ENCODE data around the gene SPRED1.
A peak's percentile ranks its signal among the peaks of the same experiment; 100 is the strongest.

The SPRED1 gene

GRCh38 chr15:38349251-38349650 is 96.6 kb downstream of the SPRED1 start:
- DNase-seq (ENCODE audit: low read depth in 1 of 2, low spot score in 1 of 2), result no peak

GRCh38 chr15:38351466-38351865 is 98.8 kb downstream of the SPRED1 start:
- DNase-seq (ENCODE audit: low read depth in 1 of 2, low spot score in 1 of 2), result no peak

DNA sequence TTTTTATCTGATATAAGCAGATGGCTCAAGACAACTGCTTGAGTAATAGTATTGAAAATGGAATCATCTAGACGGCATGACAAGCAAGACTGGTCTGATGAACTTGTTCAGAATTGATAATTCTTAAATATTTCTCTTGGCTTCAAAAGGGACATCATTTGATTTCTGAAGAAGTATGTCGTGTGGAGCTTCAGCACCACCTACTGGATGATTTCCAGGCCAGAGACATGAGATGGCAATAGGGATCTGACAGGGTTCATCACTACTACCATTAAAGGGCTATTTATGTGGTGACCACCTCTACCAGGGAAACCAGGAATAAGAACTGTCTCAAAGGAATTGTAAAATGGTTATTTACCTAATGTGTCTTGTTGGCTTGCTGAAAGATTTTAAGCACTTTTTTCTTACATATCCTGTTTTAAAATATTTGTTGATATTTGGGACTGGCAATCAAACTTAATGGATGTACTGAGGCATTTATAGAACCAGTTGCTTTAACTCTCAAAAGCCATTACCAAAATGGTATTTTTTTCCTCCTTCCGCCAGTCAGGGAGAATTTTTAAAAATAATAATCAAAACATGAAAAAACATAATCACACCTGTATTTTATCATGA is 101.8 kb downstream of the SPRED1 start:
- peak; percentile 4 to 18 for DNase-seq (ENCODE audit: low read depth in 1 of 2, low spot score in 1 of 2)

- no peak for DNase-seq (ENCODE audit: low read depth in 1 of 2, low spot score in 1 of 2)
Measured at GRCh38 chr15:38362355-38362754, 109.7 kb downstream of the SPRED1 start.

DNA sequence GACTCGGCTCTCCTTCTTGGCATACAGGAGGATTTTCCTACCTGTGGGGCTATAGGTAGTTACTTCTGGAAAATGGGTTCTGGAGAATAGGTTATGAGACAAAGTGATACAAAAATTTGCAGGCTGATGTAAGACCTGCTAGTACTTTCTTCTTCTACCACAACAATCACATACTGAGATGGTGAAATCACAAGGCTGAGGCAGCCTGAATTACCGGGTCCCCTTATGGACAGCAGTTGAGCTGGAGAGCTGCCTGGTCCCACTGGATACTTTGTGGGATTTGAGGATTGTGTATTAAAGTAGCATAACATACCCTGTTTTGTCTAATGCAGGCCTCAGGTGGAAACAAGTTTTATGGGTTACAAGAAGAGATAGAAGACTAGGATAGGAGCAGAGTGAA is 114.8 kb downstream of the SPRED1 start:
- no peak for DNase-seq (ENCODE audit: low read depth in 1 of 2, low spot score in 1 of 2)

GRCh38 chr15:38369936-38370478 is 117.4 kb downstream of the SPRED1 start:
- DNase-seq (ENCODE audit: low read depth in 1 of 2, low spot score in 1 of 2), result no peak

DNA sequence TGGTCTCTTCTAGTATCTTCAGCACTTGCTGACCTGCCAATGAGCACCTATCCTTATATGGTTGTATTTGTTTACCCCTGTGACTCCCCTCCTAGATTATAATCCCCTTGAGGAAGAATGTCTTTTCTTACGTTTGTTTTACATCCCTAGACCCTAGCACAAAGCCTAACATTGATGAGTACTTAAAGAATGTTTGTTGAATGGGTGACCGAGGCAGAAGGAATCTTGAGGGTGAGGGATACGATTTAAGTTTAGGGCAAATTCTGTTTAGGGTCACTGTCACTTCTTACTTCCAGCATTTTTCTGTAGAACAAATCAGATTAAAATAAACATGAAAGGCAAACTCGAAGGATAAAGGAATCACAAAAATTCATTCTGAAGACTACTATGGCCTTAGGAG is 120.4 kb downstream of the SPRED1 start:
- DNase-seq (ENCODE audit: low read depth in 1 of 2, low spot score in 1 of 2), result no peak

DNA sequence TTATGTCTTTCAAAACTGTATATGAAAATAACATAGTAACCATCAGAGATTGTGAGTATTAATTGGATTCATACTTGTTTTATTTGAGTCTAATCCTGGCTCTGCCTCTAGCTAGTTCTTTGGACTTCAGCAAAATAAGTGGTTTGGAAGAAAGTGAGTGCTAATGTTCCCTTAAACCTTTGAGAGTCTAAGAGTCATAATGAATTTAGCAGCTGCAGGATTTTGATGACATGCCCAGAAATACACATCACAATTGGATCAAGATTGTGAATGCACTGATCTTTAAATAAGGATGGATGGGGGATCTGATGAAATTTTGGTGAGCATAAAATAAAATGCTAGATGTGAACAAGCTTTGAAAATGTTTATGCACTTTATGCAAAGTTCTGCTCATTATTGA is 121.4 kb downstream of the SPRED1 start:
- DNase-seq (ENCODE audit: low read depth in 1 of 2, low spot score in 1 of 2), result no peak

GRCh38 chr15:38374556-38374955 is 121.9 kb downstream of the SPRED1 start:
- DNase-seq (ENCODE audit: low read depth in 1 of 2, low spot score in 1 of 2), result no peak

- DNase-seq (ENCODE audit: low read depth in 1 of 2, low spot score in 1 of 2), result no peak
Measured at GRCh38 chr15:38376081-38376480, 123.4 kb downstream of the SPRED1 start.

GRCh38 chr15:38377636-38378035 is 125.0 kb downstream of the SPRED1 start:
- no peak for DNase-seq (ENCODE audit: low read depth in 1 of 2, low spot score in 1 of 2)

DNA sequence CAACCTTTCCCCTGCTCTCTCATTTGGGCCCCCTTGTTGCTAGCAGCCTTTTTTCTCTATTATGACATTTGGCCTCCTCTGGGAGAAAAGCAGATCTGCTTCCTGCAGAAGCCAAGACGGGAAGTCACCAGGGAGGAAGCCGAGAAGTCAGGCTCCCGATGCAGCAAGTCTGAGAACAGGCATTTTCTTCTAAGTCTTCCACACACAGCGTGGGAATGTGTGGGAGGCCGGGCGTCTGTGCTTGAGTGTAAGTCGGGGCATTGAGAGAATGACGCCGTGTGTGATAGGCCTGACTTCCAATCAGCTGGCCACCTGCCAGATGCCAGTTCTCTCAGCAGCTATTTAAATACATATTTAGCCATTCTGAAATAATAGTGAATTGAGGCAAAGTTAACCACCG is 125.5 kb downstream of the SPRED1 start:
- no peak for DNase-seq (ENCODE audit: low read depth in 1 of 2, low spot score in 1 of 2)

DNA sequence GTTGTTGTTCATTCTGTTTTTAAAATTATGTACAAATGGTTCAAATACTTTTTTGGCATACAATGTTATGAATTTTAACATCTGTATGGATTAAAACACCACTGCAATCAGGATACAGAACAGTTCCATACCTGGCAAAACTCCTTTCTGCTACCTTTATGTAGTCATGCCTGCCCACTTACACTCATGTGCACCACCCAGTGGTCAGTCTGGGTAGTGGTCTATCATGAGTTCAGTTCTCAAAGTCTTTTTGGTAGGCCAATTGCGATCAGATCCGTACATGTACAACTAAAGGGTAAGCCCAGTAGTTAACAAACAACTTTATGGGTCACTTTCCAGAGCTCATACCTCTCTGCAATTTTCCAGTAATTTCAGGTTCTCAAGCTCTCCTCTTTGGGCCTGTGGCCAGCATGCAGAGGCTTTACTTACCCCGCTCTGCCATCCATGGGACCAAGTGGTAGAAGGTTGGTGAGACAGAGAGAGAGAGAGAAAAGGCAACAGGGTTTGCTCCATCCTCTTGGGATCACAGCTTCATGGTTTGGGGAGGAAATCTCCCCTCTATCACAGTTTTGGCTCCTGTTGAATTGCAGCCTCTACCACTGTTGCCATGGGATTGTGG is 137.4 kb downstream of the SPRED1 start:
- DNase-seq (ENCODE audit: low read depth in 1 of 2, low spot score in 1 of 2), result peak; percentile 15 to 26

- DNase-seq (ENCODE audit: low read depth in 1 of 2, low spot score in 1 of 2), result no peak
Measured at GRCh38 chr15:38391191-38391590, 138.6 kb downstream of the SPRED1 start.

GRCh38 chr15:38398134-38398533 is 145.5 kb downstream of the SPRED1 start:
- DNase-seq (ENCODE audit: low read depth in 1 of 2, low spot score in 1 of 2), result no peak

- DNase-seq (ENCODE audit: low read depth in 1 of 2, low spot score in 1 of 2), result no peak
Measured at GRCh38 chr15:38401106-38401505, 148.5 kb downstream of the SPRED1 start.

DNA sequence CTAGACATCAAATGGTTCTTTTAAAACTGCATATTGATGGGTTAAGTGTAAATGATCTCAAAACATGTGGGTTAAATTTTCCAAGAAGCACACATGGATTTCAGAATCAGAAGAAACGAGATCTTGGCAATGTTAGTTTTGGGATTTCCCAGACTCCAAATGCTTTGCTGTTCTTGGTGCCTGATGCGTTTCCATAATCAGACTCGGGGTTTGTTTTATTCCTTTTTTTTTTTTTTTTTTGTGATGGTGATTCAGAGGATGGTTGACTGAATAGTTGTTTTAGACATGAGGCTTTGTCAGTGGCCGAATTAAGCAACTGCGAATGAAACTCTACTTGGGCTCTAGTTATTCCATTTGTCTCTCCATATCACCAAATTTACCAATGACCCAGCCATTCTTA is 149.1 kb downstream of the SPRED1 start:
- no peak for DNase-seq (ENCODE audit: low read depth in 1 of 2, low spot score in 1 of 2)

DNA sequence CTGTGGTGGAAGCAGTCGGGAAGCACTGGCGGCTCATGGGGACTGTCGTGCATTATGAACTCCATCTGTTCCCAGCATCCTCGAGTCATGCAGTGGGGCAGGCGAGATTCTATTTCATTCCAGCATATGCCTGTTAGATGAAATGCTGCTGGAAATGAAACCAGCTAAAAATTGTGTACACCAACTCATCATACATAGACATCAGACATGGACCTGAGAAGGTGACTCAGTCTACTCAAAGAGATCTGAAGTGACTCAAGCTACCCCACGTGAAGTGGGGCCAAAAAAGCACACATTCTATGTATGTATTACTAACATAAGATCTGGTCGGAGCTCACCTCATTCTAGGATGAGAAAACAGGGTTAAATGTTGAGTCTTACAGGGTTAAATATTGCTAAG is 153.8 kb downstream of the SPRED1 start:
- no peak for DNase-seq (ENCODE audit: low read depth in 1 of 2, low spot score in 1 of 2)

All from activated T-helper 1 cell treated with anti-CD3 and anti-CD28 coated beads, Interleukin-2, amount 50 U/mL, for 16 hours (primary cell).